Adrenal gland (tissue), 12 donors: ENCODE data around the gene EXOC3L1. TPM values are rescaled to one million over a fixed set of nuclear protein-coding genes. Genes with fewer than 3 reads are reported as not detected.

Experiments used
- DNase-seq, 7 donors: peaks; one replicate each; pipeline ENCODE4 v3.0.0-alpha.2; 2019 to 2020
- H3K27ac ChIP-seq, 5 donors: fragments of 200-600 bp; sonication (generic) in 4 of 5; 1 replicate in 3 of 5; 2 replicates in 2 of 5; pipeline versions ENCODE4 v1.5.1 to v1.8.0; 2016 to 2020; ENCODE audit warnings: mild to moderate bottlenecking in 1 of 5
- H3K27me3 ChIP-seq: fragments of 200-600 bp; 2 replicates; pipeline ENCODE4 v1.8.0; 2021
- H3K36me3 ChIP-seq, 2 donors: fragments of 200-600 bp; replicated peaks in 1 of 2; 1 replicate in 1 of 2; 2 replicates in 1 of 2; pipeline versions ENCODE4 v1.5.1 to v1.8.0; 2018 to 2022
- H3K4me1 ChIP-seq, 2 donors: fragments of 200-600 bp; replicated peaks in 1 of 2; 1 replicate in 1 of 2; 2 replicates in 1 of 2; pipeline versions ENCODE4 v1.5.1 to v1.8.0; 2018 to 2021
- H3K4me3 ChIP-seq, 4 donors: fragments of 200-600 bp; sonication (generic) in 3 of 4; one replicate each; pipeline ENCODE4 v1.5.1; 2016 to 2018
- H3K9me3 ChIP-seq, 3 donors: fragments of 200-600 bp; sonication (generic) in 1 of 3; replicated peaks in 1 of 3; 1 replicate in 2 of 3; 2 replicates in 1 of 3; pipeline versions ENCODE4 v1.5.1 to v1.8.0; 2016 to 2021
- POLR2A ChIP-seq, 2 donors: fragments of 450-650 bp; IDR thresholded peaks; one replicate each; pipeline ENCODE4 v1.6.1; 2017; ENCODE audit warnings: antibody characterized with exemption in 2 of 2, mild to moderate bottlenecking in 2 of 2, moderate library complexity in 1 of 2
- WGBS, 4 donors: extraction: QIAGEN DNeasy Blood & Tissue Kit in 2 of 4; methylation state at CpG; one replicate each; pipeline versions ENCODE4 v1.1.5 to v1.1.7; 2013 to 2017; 5-methylcytosine and 5-hydroxymethylcytosine counted together
- intact Hi-C, 2 donors: fragments of 100-400 bp; cut with DNase I; formaldehyde crosslinking; loops; one replicate each; pipeline versions ENCODE4 v1.14.1 to v1.15.0; 2022 to 2023
- polyA plus RNA-seq, 3 donors: library from polyadenylated mRNA; stranded (reverse); fragments of 200-250 nt in 2 of 3; fragments of 350-450 nt in 1 of 3; fragmentation: Illumina TruSeq in 1 of 3; extraction: RNeasy Lipid Tissue Mini Kit (QIAGEN cat#74804) in 1 of 3; gene quantifications; one replicate each; pipeline ENCODE4 v1.2.3, GENCODE V29; 2013 to 2014
- total RNA-seq, 9 donors: library from RNA; depleted of rRNA in 4 of 9; stranded (reverse); fragments of >200 nt in 4 of 9; fragments of 120-200 nt in 1 of 9; fragmentation: NEBNext Ultra II Directional in 1 of 9; extraction: Animal tissue kit (Norgen Biotek cat#: 25700) in 1 of 9; gene quantifications; one replicate each; pipeline versions ENCODE4 v1.1.0 to v1.2.4, GENCODE V29; 2013 to 2023
- TF ChIP-seq, protein P1 (sequence below), 6 experiments: fragments of 450-650 bp in 4 of 6; fragments of 200-600 bp in 2 of 6; sonication (generic) in 1 of 6; IDR thresholded peaks; 1 replicate in 5 of 6; 2 replicates in 1 of 6; pipeline versions ENCODE4 v1.5.1 to v1.8.0; 2016 to 2021; ENCODE audit warnings: antibody characterized with exemption in 6 of 6, mild to moderate bottlenecking in 2 of 6, moderate library complexity in 1 of 6
- donor health status: healthy with polysubstance abuse.
- donor health status: Bipolar disorder and iron deficiency.
- donor health status: DM: yes; HTN: yes; CAD: no.
- donor health status: DM: no; HTN: no; CAD: no.
- donor health status: DM: no; HTN: no; CAD: no.
- donor health status: DM: yes; HTN: yes; CAD: no.

Gene EXOC3L1
- total and polyA plus RNA-seq, 12 donors: 0.71 to 27.2 (median 11.8) TPM

DNA sequence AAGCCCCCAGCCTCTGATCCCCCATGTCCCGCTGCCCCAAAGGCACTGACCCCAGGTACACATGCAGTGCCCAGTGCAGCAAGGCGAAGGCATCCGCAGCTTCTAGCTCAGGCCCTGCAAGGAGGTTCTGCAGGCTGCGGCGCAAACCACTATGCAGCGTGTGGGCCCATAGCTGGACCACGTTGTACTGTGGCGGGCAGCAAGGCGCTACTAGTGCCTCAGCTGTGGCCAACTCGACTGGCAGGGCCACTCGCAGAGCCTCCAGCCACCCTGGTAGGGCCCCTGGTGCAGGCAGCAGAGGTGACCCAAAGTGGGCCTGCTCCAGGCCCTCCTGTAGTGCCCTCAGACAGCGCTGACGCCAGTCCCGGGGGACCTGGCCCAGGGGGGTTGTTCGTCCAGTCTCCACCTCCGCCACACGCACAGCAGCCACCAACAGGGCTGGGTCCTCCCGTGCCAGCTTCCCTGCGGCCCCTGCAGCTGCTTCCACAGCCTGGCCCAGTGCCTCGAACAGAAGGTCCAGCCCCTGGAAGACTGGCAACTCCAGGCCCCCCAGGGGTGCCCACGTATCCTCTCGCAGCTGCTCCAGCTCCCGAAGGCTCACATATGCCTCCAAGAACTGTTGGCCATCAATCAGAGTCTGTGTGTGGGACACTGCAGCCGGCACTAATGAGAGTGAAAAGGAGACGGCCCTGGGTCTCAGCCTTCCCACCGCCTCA is 2.6 kb downstream of the EXOC3L1 start:
- Histone ChIP-seq H3K9me3 (no peaks in the 10 kb centered on the region), H3K4me1 (peaks cover 19 to 40% of the 10 kb centered on the region in 2 donors), H3K27ac (no peak overlapping the region), H3K36me3 (no peaks in the 10 kb centered on the region), H3K4me3 (no peak overlapping the region), H3K27me3 (no peaks in the 10 kb centered on the region)
- TF ChIP-seq POLR2A (IDR thresholded peaks at IDR 0.05): no peak
- TF ChIP-seq, protein P1, sequence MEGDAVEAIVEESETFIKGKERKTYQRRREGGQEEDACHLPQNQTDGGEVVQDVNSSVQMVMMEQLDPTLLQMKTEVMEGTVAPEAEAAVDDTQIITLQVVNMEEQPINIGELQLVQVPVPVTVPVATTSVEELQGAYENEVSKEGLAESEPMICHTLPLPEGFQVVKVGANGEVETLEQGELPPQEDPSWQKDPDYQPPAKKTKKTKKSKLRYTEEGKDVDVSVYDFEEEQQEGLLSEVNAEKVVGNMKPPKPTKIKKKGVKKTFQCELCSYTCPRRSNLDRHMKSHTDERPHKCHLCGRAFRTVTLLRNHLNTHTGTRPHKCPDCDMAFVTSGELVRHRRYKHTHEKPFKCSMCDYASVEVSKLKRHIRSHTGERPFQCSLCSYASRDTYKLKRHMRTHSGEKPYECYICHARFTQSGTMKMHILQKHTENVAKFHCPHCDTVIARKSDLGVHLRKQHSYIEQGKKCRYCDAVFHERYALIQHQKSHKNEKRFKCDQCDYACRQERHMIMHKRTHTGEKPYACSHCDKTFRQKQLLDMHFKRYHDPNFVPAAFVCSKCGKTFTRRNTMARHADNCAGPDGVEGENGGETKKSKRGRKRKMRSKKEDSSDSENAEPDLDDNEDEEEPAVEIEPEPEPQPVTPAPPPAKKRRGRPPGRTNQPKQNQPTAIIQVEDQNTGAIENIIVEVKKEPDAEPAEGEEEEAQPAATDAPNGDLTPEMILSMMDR (IDR thresholded peaks at IDR 0.05): no peak
- WGBS, 4 donors: 87 to 91% (median 88%) methylated on average over 9 to 26 of the region's 26 CpGs
- no peak for DNase-seq
- intact Hi-C loops: no loop called here

- no peaks in the 10 kb centered on the region for H3K9me3 ChIP-seq
- 38 to 48% (median 44%) methylated on average over 3 to 5 of the region's 5 CpGs for WGBS, 4 donors
- peaks cover 24 to 44% of the 10 kb centered on the region in 2 donors for H3K4me1 ChIP-seq
- H3K4me3 ChIP-seq: no peak overlapping the region
- intact Hi-C loops: no loop called here
- no peaks in the 10 kb centered on the region for H3K27me3 ChIP-seq
- TF ChIP-seq, protein P1 (IDR thresholded peaks at IDR 0.05): no peak
- no peak for TF ChIP-seq POLR2A (IDR thresholded peaks at IDR 0.05)
- peak overlapping the region in 1 of 5 donors; percentile 99 for H3K27ac ChIP-seq
- no peak for DNase-seq
- H3K36me3 ChIP-seq: no peaks in the 10 kb centered on the region
Measured at GRCh38 chr16:67186550-67186950, 3.4 kb downstream of the EXOC3L1 start.

- 7 to 11% (median 10%) methylated on average over 10 to 12 of the region's 12 CpGs for WGBS, 4 donors
- no peak for TF ChIP-seq POLR2A (IDR thresholded peaks at IDR 0.05)
- TF ChIP-seq, protein P1 (IDR thresholded peaks at IDR 0.05): peak in 2 of 6 experiments; percentile 5 to 29
- no peaks in the 10 kb centered on the region for H3K27me3 ChIP-seq
- no peak overlapping the region for H3K4me3 ChIP-seq
- intact Hi-C loops: no loop called here
- peaks cover 29 to 47% of the 10 kb centered on the region in 2 donors for H3K4me1 ChIP-seq
- H3K9me3 ChIP-seq: no peaks in the 10 kb centered on the region
- no peak for DNase-seq
- peak overlapping the region in 2 of 5 donors; percentile 99 for H3K27ac ChIP-seq
- H3K36me3 ChIP-seq: no peaks in the 10 kb centered on the region
Measured at GRCh38 chr16:67185651-67186134, 4.2 kb downstream of the EXOC3L1 start.

- Histone ChIP-seq H3K9me3 (no peaks in the 10 kb centered on the region), H3K27ac (peak overlapping the region in 2 of 5 donors; percentile 99), H3K27me3 (no peaks in the 10 kb centered on the region), H3K4me3 (peak overlapping the region in 1 of 4 donors; percentile 74), H3K36me3 (no peaks in the 10 kb centered on the region), H3K4me1 (peaks cover 29 to 49% of the 10 kb centered on the region in 2 donors)
- 15 to 24% (median 18%) methylated on average over 17 to 43 of the region's 43 CpGs for WGBS, 4 donors
- DNase-seq: peak; percentile 90 to 97 (median 95)
- peak in 1 of 2 donors; percentile 28 for TF ChIP-seq POLR2A (IDR thresholded peaks at IDR 0.05)
- TF ChIP-seq, protein P1 (IDR thresholded peaks at IDR 0.05): peak; percentile 62 to 90 (median 83)
- intact Hi-C loops: no loop called here
Measured at GRCh38 chr16:67184995-67185650, 4.8 kb downstream of the EXOC3L1 start.
